ENCODE data around the gene NBPF1.
"Not testable (repeated sequence)": the region's sequence is repeated elsewhere in the genome, so short reads cannot be mapped to it uniquely, and the experiment has no call there.

GRCh38 chr1:16649960-16650359, 36.6 kb upstream of the NBPF1 start:
- TF ChIP-seq CTCF (IDR thresholded peaks at IDR 0.05; ENCODE audit: extremely low read depth in 1 of 2, insufficient read depth in 1 of 2, low read depth in 1 of 2, low read length in 2 of 2); POLR2A (IDR thresholded peaks at IDR 0.05; ENCODE audit: low read depth, low read length); EZH2 (IDR thresholded peaks at IDR 0.05; ENCODE audit: borderline replicate concordance, low read depth, low read length, severe bottlenecking); MYC (IDR thresholded peaks at IDR 0.05; ENCODE audit: low read depth, low read length); POLR2AphosphoS5 (IDR thresholded peaks at IDR 0.05; ENCODE audit: insufficient read depth, low read depth, low read length); JUN (IDR thresholded peaks at IDR 0.05; ENCODE audit: borderline replicate concordance, insufficient read depth, insufficient read length, low read depth); MAX (IDR thresholded peaks at IDR 0.05; ENCODE audit: insufficient read depth, insufficient read length); GATA2 (IDR thresholded peaks at IDR 0.05; ENCODE audit: insufficient read depth, insufficient read length, low read depth, low read length); FOS (IDR thresholded peaks at IDR 0.05; ENCODE audit: borderline replicate concordance, insufficient read depth, low read length): not testable (repeated sequence)
